Muscle of arm (tissue), 12 donors: ENCODE measurements around the gene CNTN1. TPM values are rescaled to one million over a fixed set of nuclear protein-coding genes. Genes with fewer than 3 reads are reported as not detected.
"Not testable (repeated sequence)": the region's sequence is repeated elsewhere in the genome, so short reads cannot be mapped to it uniquely, and the experiment has no call there.

Experiments used
- DNase-seq: peaks from one replicate; pipeline ENCODE4 v3.0.0-alpha.2; 2013
- polyA plus RNA-seq, 12 donors: library from polyadenylated mRNA; unstranded; fragments of 120-200 nt; gene quantifications; one replicate each; pipeline ENCODE4 v1.2.1, GENCODE V29; 2013; ENCODE audit not compliant: insufficient read length in 12 of 12

The CNTN1 gene
- polyA plus RNA-seq, 12 donors: 8.6 to 53.4 (median 17.1) TPM; not detected in 1

GRCh38 chr12:41034686-41035085 is 342.4 kb downstream of the CNTN1 start:
- DNase-seq: no peak

DNA sequence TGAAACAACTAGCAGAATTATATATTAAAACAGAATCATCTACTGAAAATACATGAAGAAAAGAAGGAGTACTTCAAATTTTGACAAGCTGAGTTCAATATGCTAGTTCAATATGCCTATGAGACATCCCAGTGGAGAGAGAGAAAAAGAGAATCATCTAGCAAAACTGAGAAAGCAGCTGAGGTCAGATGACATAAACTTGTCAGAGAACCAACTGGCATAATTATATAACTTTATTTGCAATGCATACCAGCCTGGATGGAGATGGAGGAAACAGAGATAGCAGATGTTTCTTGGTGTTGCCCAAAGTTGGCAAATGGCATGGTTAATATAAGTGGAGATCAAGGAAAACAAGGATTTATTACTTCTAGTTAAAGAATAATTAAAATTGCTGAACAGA is 347.2 kb downstream of the CNTN1 start:
- DNase-seq: no peak

- no peak for DNase-seq
Measured at GRCh38 chr12:41045509-41045908, 353.3 kb downstream of the CNTN1 start.

- no peak for DNase-seq
Measured at GRCh38 chr12:41049033-41049432, 356.8 kb downstream of the CNTN1 start.

DNA sequence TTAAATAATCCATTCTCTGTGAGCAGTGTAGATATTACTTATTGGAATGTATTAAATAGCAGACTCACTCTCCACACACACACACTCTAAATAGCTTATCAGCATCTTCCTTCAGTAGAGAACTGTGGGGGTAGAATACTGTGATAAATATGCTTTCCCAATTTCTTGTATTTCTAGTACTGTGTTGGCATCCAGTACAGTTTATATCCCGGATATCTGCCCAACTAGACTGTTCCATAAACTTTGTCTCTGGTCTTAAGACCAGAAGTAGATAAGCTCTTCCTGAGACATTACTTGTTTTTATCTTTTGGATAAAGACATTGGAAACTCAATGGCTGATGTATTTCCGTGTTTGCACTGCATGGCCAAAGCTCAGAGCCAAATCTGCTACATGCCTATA is 359.7 kb downstream of the CNTN1 start:
- DNase-seq: no peak

GRCh38 chr12:41052441-41052840 is 360.2 kb downstream of the CNTN1 start:
- DNase-seq: no peak

DNA sequence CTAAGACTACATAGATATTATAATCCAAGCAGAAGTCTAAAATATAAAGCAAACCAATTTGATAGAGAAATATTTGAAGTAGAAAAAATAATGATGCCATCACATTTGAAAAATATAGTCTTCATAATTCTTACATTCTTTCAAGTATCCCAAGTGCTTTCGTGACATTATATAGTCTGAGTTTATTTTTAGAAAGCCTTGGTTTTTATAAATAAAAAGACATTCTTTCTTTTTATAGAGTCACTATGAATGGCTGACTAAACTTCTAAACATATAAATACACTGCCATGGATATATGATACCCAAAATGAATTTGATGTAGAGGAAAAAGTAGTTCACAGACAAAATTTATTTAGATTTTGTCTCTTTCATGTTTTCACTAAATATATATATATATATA is 360.8 kb downstream of the CNTN1 start:
- DNase-seq: no peak

DNA sequence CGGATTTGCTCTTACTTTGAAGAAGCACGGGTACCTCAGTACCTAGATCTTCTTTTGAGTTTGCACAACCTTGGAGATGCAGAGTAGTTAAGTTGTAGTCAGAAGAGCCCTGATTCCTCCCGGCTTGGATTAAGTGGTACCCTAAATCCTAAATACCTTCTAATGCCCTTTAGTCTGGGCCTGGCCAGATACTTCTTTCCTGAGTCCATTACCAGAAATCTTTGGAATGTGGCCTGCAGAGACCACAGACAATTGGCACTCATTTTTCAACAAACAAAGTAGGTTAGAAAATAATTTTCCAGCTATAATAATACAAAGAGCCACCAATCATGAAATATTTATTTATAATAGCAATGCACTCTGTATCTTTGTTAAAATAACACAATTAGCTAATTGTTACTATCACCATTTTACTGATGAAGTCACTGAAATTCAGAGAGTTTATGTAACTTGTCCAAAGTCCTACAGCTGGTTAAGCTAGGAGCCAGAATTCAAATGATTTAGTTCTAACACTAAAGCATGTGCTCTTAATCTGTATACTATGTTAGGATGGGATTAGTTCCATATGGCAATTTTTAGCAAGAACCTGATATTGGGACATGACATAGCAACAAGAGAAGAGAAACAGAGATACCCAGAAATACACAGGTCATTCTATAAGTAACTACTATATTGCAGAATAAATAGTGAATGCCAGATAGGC is 363.8 kb downstream of the CNTN1 start:
- DNase-seq: peak; percentile 8

DNA sequence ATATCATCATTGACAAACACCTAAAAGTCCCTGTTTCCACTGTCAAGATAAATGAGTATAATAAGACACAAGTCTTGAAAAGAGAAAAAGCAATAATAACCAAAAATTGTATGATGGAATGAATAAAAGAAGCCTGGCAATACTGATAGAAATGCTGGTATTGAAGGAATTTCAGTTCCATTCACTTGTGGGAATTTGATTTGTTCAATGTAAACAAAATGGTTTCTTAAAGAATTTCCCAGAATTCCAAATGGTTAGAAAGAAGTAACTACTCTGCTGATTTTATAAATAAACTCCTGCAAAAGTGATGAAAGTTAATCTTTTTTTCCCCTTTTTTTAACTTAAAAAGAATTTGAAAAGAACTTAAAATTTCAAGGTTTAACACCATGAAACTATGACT is 366.0 kb downstream of the CNTN1 start:
- no peak for DNase-seq

DNA sequence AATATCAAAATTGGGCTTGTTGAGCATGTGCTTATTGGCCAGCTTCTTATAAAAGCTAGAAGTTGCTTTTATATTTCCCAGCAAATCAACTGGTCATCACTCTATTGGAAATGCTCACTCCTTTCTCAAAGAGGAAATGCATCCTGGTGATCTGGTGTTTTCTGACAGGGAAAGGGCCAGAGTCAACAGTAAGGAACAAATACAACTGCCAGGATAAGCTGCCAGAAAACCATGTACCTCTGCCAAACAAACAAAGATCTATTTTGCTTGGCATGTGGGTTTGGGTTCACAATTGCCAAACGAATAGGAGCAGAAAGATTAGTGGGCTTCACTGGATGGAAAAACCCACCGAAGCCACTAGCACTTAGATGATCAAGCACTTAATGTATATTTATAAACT is 369.0 kb downstream of the CNTN1 start:
- DNase-seq: no peak

GRCh38 chr12:41064411-41064810 is 372.2 kb downstream of the CNTN1 start:
- DNase-seq: no peak

- no peak for DNase-seq
Measured at GRCh38 chr12:41067941-41068645, 375.9 kb downstream of the CNTN1 start.

GRCh38 chr12:41073633-41074472 is 381.6 kb downstream of the CNTN1 start:
- no peak for DNase-seq

GRCh38 chr12:41074473-41074769 is 382.2 kb downstream of the CNTN1 start:
- no peak for DNase-seq

DNA sequence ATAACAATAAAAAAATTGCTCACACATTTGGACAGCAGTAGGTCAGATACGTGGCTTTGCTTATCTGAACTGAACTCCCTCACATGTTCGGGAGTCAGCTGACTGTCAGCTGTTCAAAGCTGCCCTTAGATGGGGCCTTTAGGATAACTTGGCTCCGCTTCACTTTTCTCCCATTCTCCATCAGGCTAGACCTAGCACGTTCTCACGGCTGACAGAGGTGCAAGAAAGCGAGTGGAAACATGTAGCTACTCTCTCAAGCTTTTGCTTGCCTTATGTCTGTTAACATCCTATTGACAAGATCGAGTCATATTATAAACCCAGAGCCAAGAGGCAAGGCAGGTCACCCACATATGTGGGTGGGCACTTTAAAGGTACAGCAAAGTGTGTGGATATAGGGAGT is 383.9 kb downstream of the CNTN1 start:
- no peak for DNase-seq

DNA sequence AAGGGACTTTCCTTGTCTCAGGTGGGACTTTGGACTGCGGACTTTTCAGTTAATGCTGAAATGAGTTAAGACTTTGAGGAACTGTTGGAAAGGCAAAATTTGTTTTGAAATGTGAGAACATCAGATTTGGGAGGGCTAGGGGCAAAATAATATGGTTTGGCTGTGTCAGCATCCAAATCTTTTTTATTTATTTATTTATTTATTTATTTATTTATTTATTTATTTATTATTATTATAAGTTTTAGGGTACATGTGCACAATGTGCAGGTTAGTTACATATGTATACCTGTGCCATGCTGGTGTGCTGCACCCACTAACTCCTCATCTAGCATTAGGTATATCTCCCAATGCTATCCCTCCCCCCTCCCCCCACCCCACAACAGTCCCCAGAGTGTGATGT is 389.0 kb downstream of the CNTN1 start:
- not testable (repeated sequence) for DNase-seq

DNA sequence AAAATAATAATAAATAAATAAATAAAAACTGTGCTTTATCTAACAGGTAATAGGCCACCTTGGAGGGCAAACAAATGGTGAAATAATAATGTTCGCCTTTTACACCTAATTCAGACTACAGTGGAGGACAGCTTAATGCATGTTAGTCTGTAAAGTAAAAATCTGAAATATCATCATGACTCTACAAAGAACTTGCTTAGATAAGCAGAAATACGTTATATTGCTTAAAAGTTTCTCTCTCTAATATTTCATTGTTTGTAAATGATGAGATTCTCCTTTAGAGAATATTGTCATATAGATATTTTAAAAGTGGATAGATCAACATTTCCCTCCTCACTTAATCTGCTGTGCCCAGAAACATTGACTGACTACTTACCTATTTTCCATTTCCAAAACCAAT is 397.2 kb downstream of the CNTN1 start:
- no peak for DNase-seq

DNA sequence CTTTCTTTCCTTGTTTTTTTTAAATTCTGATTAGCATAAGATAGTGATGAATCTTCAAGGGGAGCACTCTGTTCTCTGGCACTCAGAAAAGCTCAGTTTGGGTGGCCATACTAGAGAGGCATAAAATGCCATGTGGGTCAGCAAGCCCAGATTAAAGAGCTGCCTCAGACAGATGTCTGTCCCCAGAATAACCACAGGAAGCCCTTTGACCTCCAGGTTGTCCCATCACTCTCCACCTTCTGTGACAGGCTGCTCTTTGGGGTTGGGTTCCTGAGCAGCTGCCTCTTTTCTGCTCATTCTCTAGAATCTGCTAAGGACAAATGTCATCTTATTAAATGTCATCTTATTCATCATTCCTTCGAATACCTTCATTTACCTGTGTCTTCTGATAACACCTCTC is 399.9 kb downstream of the CNTN1 start:
- no peak for DNase-seq

DNA sequence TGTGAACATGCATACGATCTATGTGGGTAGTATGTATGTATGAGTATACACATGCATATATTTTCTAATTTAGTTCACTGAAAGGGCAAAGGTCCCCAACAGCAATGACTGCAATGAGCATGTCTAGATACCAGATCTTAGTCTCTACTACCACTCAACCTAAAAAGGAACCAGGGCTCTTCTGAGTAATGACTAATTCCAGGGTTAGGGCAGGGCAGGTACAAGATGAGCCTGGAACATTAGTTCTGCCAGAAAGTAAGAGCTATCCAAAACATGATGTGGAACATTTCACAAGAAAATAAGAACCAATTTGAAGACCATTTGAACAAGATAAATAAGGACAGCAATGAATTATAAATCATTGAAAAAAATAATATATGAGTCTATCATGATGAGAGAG is 404.6 kb downstream of the CNTN1 start:
- no peak for DNase-seq

- no peak for DNase-seq
Measured at GRCh38 chr12:41100572-41100971, 408.3 kb downstream of the CNTN1 start.

DNA sequence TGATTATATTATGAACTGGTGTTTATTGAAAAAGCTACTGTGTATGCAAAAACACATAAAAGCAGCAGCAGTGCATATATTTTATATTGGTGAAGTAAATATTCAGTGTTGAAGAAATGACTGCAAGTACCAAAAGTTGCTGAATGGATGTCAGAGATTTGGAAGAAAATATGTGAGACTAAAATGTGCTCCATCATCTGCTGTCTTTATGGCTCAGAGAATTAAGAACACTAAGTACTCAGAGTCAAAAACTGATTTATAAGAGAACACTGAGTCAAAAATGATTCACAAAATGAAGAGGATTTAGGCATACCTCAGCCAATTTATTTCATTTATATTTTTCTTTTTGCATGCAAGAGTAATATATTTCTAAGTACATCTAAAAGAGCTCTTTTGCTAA is 409.6 kb downstream of the CNTN1 start:
- no peak for DNase-seq

DNA sequence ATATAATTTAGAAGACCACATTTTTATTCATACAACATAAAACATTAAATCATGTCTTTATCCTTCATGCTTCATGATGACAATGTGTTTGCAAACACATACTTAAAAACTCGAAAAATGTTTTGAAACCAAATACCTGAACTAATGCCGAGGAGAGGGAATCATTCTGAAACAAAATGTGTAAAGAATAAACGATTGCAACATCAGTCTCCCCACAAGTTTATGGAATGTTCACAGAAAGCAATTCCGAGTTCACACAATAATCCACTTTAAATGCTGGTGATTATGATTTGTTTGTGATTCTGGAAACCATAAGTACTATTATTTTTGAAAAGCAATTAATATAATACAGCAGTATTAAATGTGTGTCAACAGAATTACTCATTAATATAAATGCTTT is 411.4 kb downstream of the CNTN1 start:
- DNase-seq: no peak

DNA sequence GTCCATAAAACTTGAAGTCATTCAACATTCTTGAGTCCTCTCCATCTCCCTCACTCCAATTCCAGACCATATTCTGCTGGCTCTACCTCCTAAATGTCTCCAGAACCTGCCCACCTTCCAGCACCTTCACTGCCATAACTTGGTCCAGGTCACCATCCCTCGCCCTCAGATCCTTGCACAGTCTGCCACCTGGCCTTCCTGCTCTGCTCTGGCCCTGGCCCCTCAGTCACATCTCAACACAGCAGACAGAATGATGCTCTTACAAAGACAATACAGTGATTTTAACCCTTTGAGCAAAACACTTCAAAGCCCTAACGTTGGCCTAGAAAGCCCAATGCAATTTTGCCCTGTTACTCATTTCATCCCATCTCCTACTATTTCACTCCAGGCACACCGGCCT is 414.1 kb downstream of the CNTN1 start:
- no peak for DNase-seq
